PC-3 (cell line): ENCODE measurements around the gene ALG8. TPM values are rescaled to one million over a fixed set of nuclear protein-coding genes. Genes with fewer than 3 reads are reported as not detected.

ENCODE experiments used
- ATAC-seq: fragments of 200-7000 bp; cut with Tn5 transposase; 2 replicates; pipeline ENCODE4 v1.9.1; 2020; ENCODE audit warnings: mild to moderate bottlenecking, moderate library complexity
- BruUV-seq: library from RNA; stranded (reverse); fragments of 400-500 nt; replicated peaks from 2 replicates; lab custom pipeline; 2021; lab: Mats Ljungman, UMichigan
- CTCF ChIA-PET: fragments of 300-600 bp; sonication (Branson Sonifier 250); formaldehyde crosslinking; loops from one replicate; lab custom pipeline; 2022; ENCODE audit warnings: antibody characterized with exemption; lab: Charles Lee
- POLR2A ChIA-PET: fragments of 300-600 bp; sonication (Branson Sonifier 250); formaldehyde crosslinking; loops from one replicate; lab custom pipeline; 2022; ENCODE audit warnings: antibody characterized with exemption; ENCODE audit not compliant: unreplicated experiment; lab: Charles Lee
- DNase-seq: peaks from one replicate; pipeline ENCODE4 v3.0.0-alpha.2; 2015
- H2AFZ ChIP-seq: fragments of 300-600 bp; sonication (generic); 2 replicates; pipeline ENCODE4 v1.6.0; 2016; ENCODE audit warnings: antibody characterized with exemption, low read length
- H3F3A ChIP-seq: fragments of 300-600 bp; sonication (generic); one replicate; pipeline ENCODE4 v1.6.0; 2017; ENCODE audit warnings: antibody characterized with exemption, low read length, control low read depth, mild to moderate bottlenecking; ENCODE audit not compliant: unreplicated experiment
- H3K27ac ChIP-seq: fragments of 300-600 bp; sonication (generic); 2 replicates; pipeline ENCODE4 v1.5.1; 2016; ENCODE audit warnings: mild to moderate bottlenecking, low read length
- H3K27me3 ChIP-seq: fragments of 300-600 bp; sonication (generic); 2 replicates; pipeline ENCODE4 v1.6.1; 2016; ENCODE audit warnings: low read length, mixed read lengths
- H3K36me3 ChIP-seq: fragments of 300-600 bp; sonication (generic); 2 replicates; pipeline ENCODE4 v1.6.1; 2016; ENCODE audit warnings: low read depth, mixed run types, low read length, mixed read lengths
- H3K4me1 ChIP-seq: fragments of 300-600 bp; sonication (generic); 2 replicates; pipeline ENCODE4 v1.5.1; 2016; ENCODE audit warnings: low read length; ENCODE audit not compliant: insufficient read depth
- H3K4me2 ChIP-seq: fragments of 300-600 bp; sonication (generic); 2 replicates; pipeline ENCODE4 v1.6.0; 2016; ENCODE audit warnings: low read length
- H3K4me3 ChIP-seq: fragments of 300-600 bp; sonication (generic); 2 replicates; pipeline ENCODE4 v1.5.1; 2016; ENCODE audit warnings: mild to moderate bottlenecking, low read length, mixed read lengths
- H3K79me2 ChIP-seq: fragments of 300-600 bp; sonication (generic); 2 replicates; pipeline ENCODE4 v1.6.1; 2017; ENCODE audit warnings: low read length, mixed read lengths
- H3K9ac ChIP-seq: fragments of 300-600 bp; sonication (generic); 2 replicates; pipeline ENCODE4 v1.6.0; 2016; ENCODE audit warnings: mild to moderate bottlenecking, low read length
- H3K9me2 ChIP-seq: fragments of 300-600 bp; sonication (generic); replicated peaks from 2 replicates; pipeline ENCODE4 v1.6.1; 2016; ENCODE audit warnings: mixed run types, low read length, mixed read lengths
- H3K9me3 ChIP-seq: fragments of 300-600 bp; sonication (generic); 2 replicates; pipeline ENCODE4 v1.6.1; 2016; ENCODE audit warnings: low read length, mixed read lengths
- H4K20me1 ChIP-seq: fragments of 300-600 bp; sonication (generic); 2 replicates; pipeline ENCODE4 v1.6.1; 2016; ENCODE audit warnings: low read length, mixed read lengths
- CTCF ChIP-seq: fragments of 300-600 bp; sonication (generic); conservative IDR thresholded peaks from 2 replicates; pipeline ENCODE4 v1.5.1; 2017; ENCODE audit warnings: antibody characterized with exemption, low read depth, mild to moderate bottlenecking, low read length
- EZH2 ChIP-seq: fragments of 300-600 bp; sonication (generic); IDR thresholded peaks from one replicate; pipeline ENCODE4 v1.6.1; 2017; ENCODE audit warnings: antibody characterized with exemption, mild to moderate bottlenecking, low read length; ENCODE audit not compliant: unreplicated experiment
- EZH2phosphoT487 ChIP-seq: fragments of 300-600 bp; sonication (generic); IDR thresholded peaks from 2 replicates; pipeline ENCODE4 v1.6.1; 2018; ENCODE audit warnings: mild to moderate bottlenecking, antibody characterized with exemption, low read length, borderline replicate concordance
- intact Hi-C: fragments of 100-400 bp; cut with micrococcal nuclease; formaldehyde crosslinking; loops from 2 replicates; pipeline ENCODE4 v1.9.0; 2023
- total RNA-seq: library from RNA; depleted of rRNA; stranded (reverse); fragments of >200 nt; gene quantifications from 2 replicates; pipeline ENCODE4 v1.2.3, GENCODE V29; 2014

ALG8 gene
- total RNA-seq, 1 experiment from 2014 or later, result 73.6 TPM

GRCh38 chr11:78145511-78146025 is 6.1 kb upstream of the ALG8 start:
- Histone ChIP-seq H3K4me1 (peaks cover 8% of the 10 kb centered on the region), H3K36me3 (no peaks in the 10 kb centered on the region), H3K4me3 (no peak overlapping the region), H3K27me3 (no peaks in the 10 kb centered on the region), H3K27ac (no peak overlapping the region), H2AFZ (no peak overlapping the region), H3K9ac (no peak overlapping the region), H3K9me3 (no peaks in the 10 kb centered on the region), H3K79me2 (no peaks in the 10 kb centered on the region), H3F3A (no peaks in the 10 kb centered on the region), H4K20me1 (no peaks in the 10 kb centered on the region), H3K9me2 (no peaks in the 10 kb centered on the region), H3K4me2 (no peak overlapping the region)
- no peak for DNase-seq
- TF ChIP-seq EZH2phosphoT487 (no peak), EZH2 (no peak), CTCF (no peak)
- BruUV-seq, result no TSS peak
- ATAC-seq, result no peak
- ChIA-PET CTCF (no interaction called here), POLR2A (no interaction called here)
- intact Hi-C loops, result no loop called here

GRCh38 chr11:78140392-78141077 is 1.1 kb upstream of the ALG8 start:
- ChIA-PET POLR2A (no interaction called here), CTCF (no interaction called here)
- no peak for ATAC-seq
- H3K9ac ChIP-seq, result peak overlapping the region; percentile 90; the same call in 1 of the 2 replicates
- DNase-seq, result no peak
- no peak overlapping the region for H3K27ac ChIP-seq
- no peak overlapping the region for H3K4me3 ChIP-seq
- H2AFZ ChIP-seq, result no peak overlapping the region
- no peak for TF ChIP-seq EZH2phosphoT487
- no peak for TF ChIP-seq CTCF
- TF ChIP-seq EZH2, result no peak
- H3K4me1 ChIP-seq, result peaks cover 23% of the 10 kb centered on the region
- peak overlapping the region; percentile 80 for H3K4me2 ChIP-seq
- no peaks in the 10 kb centered on the region for H3K27me3 ChIP-seq
- no peaks in the 10 kb centered on the region for H4K20me1 ChIP-seq
- no TSS peak for BruUV-seq
- H3K79me2 ChIP-seq, result peaks cover 38% of the 10 kb centered on the region
- H3F3A ChIP-seq, result no peaks in the 10 kb centered on the region
- H3K36me3 ChIP-seq, result peaks cover 4% of the 10 kb centered on the region; the same call in 1 of the 2 replicates
- H3K9me3 ChIP-seq, result no peaks in the 10 kb centered on the region
- intact Hi-C loops, result no loop called here
- no peaks in the 10 kb centered on the region for H3K9me2 ChIP-seq
